NCI-H2081 treated with DMSO at 0.1 percent for 48 hours (cell line): Measurements from ENCODE around the gene EYS.

Source experiments
- DNase-seq: peaks from one replicate; lab custom pipeline; 2025; lab: John Stamatoyannopoulos, UW

Gene EYS

DNA sequence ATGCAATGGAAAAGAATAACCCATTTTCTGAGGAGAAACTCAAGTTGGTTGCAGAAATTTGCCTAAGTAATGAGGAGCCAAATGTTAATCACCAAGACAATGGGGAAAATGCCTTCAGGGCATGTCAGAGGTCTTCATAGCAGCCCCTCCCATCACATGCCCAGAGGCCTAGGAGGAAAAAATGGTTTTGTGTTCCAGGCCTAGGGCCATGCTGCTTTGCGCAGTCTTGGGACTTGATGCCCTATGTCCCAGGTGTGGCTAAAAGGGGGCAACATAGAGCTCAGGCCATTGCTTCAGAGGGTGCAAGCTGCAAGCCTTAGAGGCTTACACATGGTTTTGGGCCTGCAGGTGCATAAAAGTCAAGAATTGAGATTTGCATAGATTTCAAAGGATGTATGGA, 485.9 kb downstream of the EYS start:
- no peak for DNase-seq

- DNase-seq = no peak
These were observed 504.3 kb downstream of the EYS start for GRCh38 chr6:65202738-65203137.

- no peak for DNase-seq
These were observed 507.3 kb downstream of the EYS start for GRCh38 chr6:65199683-65200082.

GRCh38 chr6:65199121-65199520, 507.9 kb downstream of the EYS start:
- DNase-seq = no peak

GRCh38 chr6:65191471-65191870, 515.6 kb downstream of the EYS start:
- DNase-seq = peak; percentile 53

- DNase-seq = no peak
These were observed 517.7 kb downstream of the EYS start for GRCh38 chr6:65189236-65189881.

DNA sequence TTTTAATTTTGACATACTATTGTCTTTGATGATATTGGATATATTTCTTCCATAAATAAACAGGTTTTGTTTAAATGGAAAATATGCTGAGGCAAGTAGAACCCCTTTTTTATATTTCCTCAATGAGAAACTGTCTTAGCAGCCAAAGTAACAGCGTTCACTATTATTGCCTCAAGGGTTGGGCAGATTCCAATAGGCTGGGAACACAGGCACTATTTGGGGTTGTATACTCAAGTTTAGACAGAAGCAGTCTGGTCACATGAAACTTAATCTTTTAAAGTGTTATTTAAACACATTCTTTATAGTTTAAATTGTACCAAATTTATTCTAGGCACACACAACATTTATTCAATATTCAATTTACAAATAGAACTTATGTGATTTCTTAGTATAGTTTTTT, 520.2 kb downstream of the EYS start:
- no peak for DNase-seq

GRCh38 chr6:65182681-65183080, 524.3 kb downstream of the EYS start:
- DNase-seq = no peak

DNA sequence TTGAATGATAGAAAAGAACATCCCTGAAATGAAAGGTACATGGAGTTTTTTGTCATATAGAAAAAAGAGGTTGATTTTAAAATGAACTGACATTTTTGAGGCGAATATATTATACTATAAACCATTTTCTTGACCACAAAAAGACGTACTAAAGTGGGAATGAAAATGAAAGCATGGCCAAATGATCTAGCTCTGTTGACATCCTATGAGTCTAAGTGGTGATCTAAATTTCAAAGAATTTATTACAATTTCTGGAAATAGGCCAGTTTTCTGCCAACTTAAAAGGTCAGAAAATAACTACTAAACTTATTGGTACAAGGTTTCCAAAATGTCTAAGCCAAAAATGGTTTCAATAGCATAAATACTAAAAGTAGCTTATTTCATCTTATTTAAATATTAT, 536.8 kb downstream of the EYS start:
- DNase-seq = no peak

DNA sequence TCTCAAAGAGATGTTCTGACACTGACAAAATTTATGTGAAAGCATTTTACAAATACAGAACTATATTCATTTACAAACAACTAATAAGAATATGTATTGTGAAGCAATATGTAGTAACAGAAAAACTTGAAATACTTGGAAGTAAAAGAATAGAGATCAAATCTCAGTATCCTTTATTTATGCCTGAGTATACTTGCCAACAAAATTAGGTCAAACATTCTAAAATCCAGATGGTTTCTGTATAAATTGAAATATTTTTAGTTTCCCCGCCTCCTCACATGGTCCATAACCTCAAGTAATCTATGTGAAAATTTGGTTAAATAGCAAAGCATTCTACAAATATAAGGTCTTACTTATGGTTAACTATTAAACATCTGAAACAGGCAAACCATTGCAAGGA, 545.4 kb downstream of the EYS start:
- no peak for DNase-seq

GRCh38 chr6:65157025-65157424, 550.0 kb downstream of the EYS start:
- no peak for DNase-seq

DNA sequence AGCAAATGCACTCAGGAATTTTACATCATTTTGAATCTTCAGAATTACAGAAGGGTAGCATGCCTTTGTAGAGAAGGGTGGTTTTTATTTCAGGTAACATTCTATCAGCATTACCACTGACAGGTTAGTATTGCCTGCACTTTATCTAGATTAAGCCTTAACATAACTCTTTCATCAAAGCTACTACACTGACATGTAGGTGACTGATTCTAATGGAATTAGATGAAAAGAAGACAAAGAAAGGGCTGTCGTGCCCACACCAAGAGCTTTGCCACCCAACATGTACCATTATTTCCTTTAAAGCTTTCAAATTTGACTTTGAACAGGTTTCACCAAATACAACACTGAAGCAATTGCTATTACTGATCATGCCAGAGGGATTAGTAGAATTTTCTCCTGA, 551.9 kb downstream of the EYS start:
- DNase-seq = no peak

DNA sequence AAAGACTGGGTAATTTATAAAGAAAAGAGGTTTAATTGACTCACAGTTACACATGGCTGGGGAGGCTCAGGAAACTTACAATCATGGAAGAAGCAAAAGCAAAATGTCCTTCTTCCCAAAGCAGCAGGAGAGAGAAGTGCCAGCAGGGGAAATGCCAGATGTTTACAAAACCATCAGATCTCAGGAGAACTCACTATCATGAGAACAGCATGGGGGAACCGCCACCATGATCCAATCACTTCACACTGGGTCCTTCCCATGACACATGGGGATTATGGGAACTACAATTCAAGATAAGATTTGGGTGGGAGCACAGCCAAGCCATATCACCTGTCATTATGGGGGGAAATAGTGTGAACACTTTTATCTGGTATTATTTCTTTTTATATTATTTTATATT, 557.2 kb downstream of the EYS start:
- DNase-seq = no peak

DNA sequence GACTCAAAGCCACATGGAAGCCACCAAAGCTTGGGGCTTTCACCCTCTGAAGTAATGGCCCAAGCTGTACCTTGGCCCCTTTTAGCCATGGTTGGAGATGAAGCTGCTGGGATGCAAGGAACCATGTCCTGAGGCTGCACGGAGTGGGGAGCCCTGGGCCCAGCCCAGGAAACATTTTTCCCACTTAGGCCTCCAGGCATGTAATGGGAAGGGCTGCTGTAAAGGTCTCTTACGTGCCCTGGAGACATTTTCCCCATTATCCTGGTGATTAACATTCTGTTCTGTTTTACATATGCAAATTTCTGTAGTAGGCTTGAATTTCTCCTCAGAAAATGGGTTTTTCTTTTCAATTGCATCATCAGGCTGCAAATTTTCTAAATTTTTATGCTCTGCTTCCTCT, 558.2 kb downstream of the EYS start:
- DNase-seq = no peak

- no peak for DNase-seq
These were observed 571.5 kb downstream of the EYS start for GRCh38 chr6:65135567-65135966.

DNA sequence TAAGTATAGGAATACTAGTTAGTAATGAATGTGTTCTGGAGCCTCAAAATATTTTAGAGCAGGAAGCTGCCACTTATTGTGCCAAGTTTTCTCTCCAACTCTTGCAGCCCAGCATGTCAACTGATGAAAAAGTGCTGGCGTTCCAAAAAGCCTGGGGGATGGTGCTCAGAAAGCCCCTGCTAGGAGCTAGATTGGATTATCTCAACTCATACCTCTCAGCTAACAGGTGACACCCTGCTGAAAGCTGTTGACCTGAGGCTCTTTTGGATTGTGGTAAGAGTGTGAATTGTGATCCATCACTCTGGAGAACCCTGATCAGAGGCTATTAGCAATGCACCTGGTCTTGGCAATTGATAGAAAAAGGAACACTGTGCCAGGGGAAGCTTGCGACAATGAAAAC, 580.4 kb downstream of the EYS start:
- DNase-seq = peak; percentile 94

- no peak for DNase-seq
These were observed 583.5 kb downstream of the EYS start for GRCh38 chr6:65123521-65123920.

GRCh38 chr6:65117817-65118409, 589.1 kb downstream of the EYS start:
- DNase-seq = no peak

- DNase-seq = peak; percentile 11
These were observed 590.7 kb downstream of the EYS start for GRCh38 chr6:65116326-65116725.

DNA sequence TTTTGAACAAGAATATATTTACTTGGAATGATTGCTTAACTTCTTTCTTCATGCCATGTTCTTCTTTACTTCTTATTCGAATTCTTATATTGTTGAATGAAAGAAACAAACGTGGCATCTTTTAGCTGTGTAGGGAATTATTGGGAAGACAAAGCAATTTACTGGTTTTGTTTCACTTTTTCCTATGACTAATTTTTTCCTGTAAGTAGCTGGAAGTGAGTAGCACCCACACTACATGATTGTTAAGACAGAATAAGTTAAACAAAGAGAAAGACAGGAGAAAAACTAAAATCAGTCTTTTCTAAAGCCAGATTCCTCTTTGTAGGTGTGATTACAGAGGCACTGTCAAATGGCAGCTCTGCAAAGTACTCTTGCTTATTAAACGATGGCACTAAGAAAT, 593.4 kb downstream of the EYS start:
- no peak for DNase-seq

GRCh38 chr6:65112435-65112834, 594.6 kb downstream of the EYS start:
- no peak for DNase-seq

GRCh38 chr6:65110031-65110430, 597.0 kb downstream of the EYS start:
- DNase-seq = no peak

- DNase-seq = no peak
These were observed 608.7 kb downstream of the EYS start for GRCh38 chr6:65098349-65098748.

GRCh38 chr6:65091561-65091960, 615.5 kb downstream of the EYS start:
- DNase-seq = peak; percentile 50
